K562 (cell line): ENCODE results near the gene MKS1. TPM values are rescaled to one million over a fixed set of nuclear protein-coding genes. Genes with fewer than 3 reads are reported as not detected.

Experiments used
- ATAC-seq: fragments of 200-7000 bp; cut with Tn5 transposase; 3 replicates; pipeline ENCODE4 v1.9.1; 2020; ENCODE audit warnings: moderate library complexity
- BruUV-seq: library from RNA; stranded (reverse); fragments of 400-500 nt; replicated peaks from 2 replicates; lab custom pipeline; 2021; lab: Mats Ljungman, UMichigan
- CTCF ChIA-PET: fragments of 300-600 bp; formaldehyde crosslinking; extraction: SDS; loops from one replicate; lab custom pipeline; 2021; ENCODE audit warnings: low intra/inter-chr PET ratio; lab: Yijun Ruan, JAX
- POLR2A ChIA-PET: fragments of 300-600, 350-650 bp; sonication (Branson Sonifier 250); formaldehyde crosslinking; extraction: SDS; loops from one replicate; lab custom pipeline; 2021; ENCODE audit warnings: antibody characterized with exemption, inconsistent platforms; lab: Yijun Ruan, JAX
- DNase-seq, 4 experiments: peaks; one replicate each; pipeline versions ENCODE4 v3.0.0 to v3.0.0-alpha.2; 2011 to 2018; ENCODE audit warnings: low spot score in 3 of 4, mixed read lengths in 3 of 4; ENCODE audit errors: extremely low read depth in 1 of 4
- FAIRE-seq: peaks from 2 replicates; lab custom pipeline; 2011; peaks lifted over from hg19 to GRCh38; lab: Jason Lieb, UNC
- H2AFZ ChIP-seq: 2 replicates; pipeline ENCODE4 v1.6.0; 2011; ENCODE audit warnings: low read depth, low read length, control low read depth, inconsistent platforms
- H3K27ac ChIP-seq: fragments of 200-600 bp; 3 replicates; pipeline ENCODE4 v1.8.0; 2011; ENCODE audit warnings: low read depth, mild to moderate bottlenecking, control low read depth, inconsistent platforms, low read length, moderate library complexity, mixed read lengths; ENCODE audit errors: extremely low read depth
- H3K27me3 ChIP-seq, 2 experiments: fragments of 300-600 bp in 1 of 2; 2 replicates in 1 of 2; 3 replicates in 1 of 2; pipeline versions ENCODE4 v1.6.0 to v1.8.0; 2011; ENCODE audit warnings: inconsistent platforms in 2 of 2, low read length in 2 of 2, mild to moderate bottlenecking in 1 of 2, mixed read lengths in 1 of 2, moderate library complexity in 1 of 2; ENCODE audit not compliant: control insufficient read depth in 2 of 2, insufficient read depth in 2 of 2
- H3K36me3 ChIP-seq: fragments of 300-600 bp; 3 replicates; pipeline ENCODE4 v1.8.0; 2011; ENCODE audit warnings: mild to moderate bottlenecking, low read length, inconsistent platforms; ENCODE audit not compliant: control insufficient read depth, insufficient read depth
- H3K4me1 ChIP-seq, 2 experiments: fragments of 200-600 bp in 1 of 2; replicated peaks in 1 of 2; 2 replicates in 1 of 2; 3 replicates in 1 of 2; pipeline versions ENCODE4 v1.5.1 to v1.8.0; 2011; ENCODE audit warnings: inconsistent platforms in 2 of 2, low read length in 2 of 2, mild to moderate bottlenecking in 1 of 2, mixed read lengths in 1 of 2, moderate library complexity in 1 of 2; ENCODE audit not compliant: control insufficient read depth in 2 of 2, insufficient read depth in 2 of 2
- H3K4me2 ChIP-seq: 2 replicates; pipeline ENCODE4 v1.6.1; 2011; ENCODE audit warnings: low read length, control low read depth, inconsistent platforms, mixed read lengths; ENCODE audit not compliant: insufficient read depth
- H3K4me3 ChIP-seq: fragments of 200-600 bp; sonication (generic), shearing (Covaris generic); 2 replicates; pipeline ENCODE4 v1.5.1; 2016; ENCODE audit warnings: control low read depth, inconsistent platforms
- H3K79me2 ChIP-seq: fragments of 200-600 bp; 3 replicates; pipeline ENCODE4 v1.8.0; 2011; ENCODE audit warnings: low read length, inconsistent platforms; ENCODE audit not compliant: control insufficient read depth, insufficient read depth
- H3K9ac ChIP-seq, 2 experiments: 2 replicates each; pipeline versions ENCODE4 v1.6.0 to v1.6.1; 2011; ENCODE audit warnings: low read depth in 2 of 2, low read length in 2 of 2, control low read depth in 1 of 2, inconsistent platforms in 1 of 2, mild to moderate bottlenecking in 1 of 2, mixed read lengths in 1 of 2; ENCODE audit not compliant: insufficient read depth in 1 of 2
- H3K9me1 ChIP-seq: one replicate; pipeline ENCODE4 v1.6.0; 2011; ENCODE audit warnings: inconsistent platforms, mild to moderate bottlenecking, low read length, moderate library complexity; ENCODE audit not compliant: control insufficient read depth, insufficient read depth
- H3K9me3 ChIP-seq: replicated peaks from 2 replicates; pipeline ENCODE4 v1.5.1; 2011; ENCODE audit warnings: low read depth, low read length, inconsistent platforms; ENCODE audit not compliant: control insufficient read depth, insufficient read depth
- H4K20me1 ChIP-seq: replicated peaks from 2 replicates; pipeline ENCODE4 v1.6.1; 2011; ENCODE audit warnings: low read length, inconsistent platforms, mixed read lengths; ENCODE audit not compliant: control insufficient read depth, insufficient read depth
- ARID3B ChIP-seq: fragments of 250-450 bp; sonication (Bioruptor Pico); IDR thresholded peaks from 2 replicates; pipeline ENCODE4 v1.4.0; 2020; ENCODE audit warnings: borderline replicate concordance
- CREB5 ChIP-seq: fragments of 250-450 bp; sonication (Bioruptor Pico); IDR thresholded peaks from 2 replicates; pipeline ENCODE4 v1.5.0; 2020; ENCODE audit warnings: mild to moderate bottlenecking
- CREBBP ChIP-seq: IDR thresholded peaks from one replicate; pipeline ENCODE4 v1.6.1; 2012; ENCODE audit warnings: low read depth, mild to moderate bottlenecking, control low read depth, inconsistent platforms, low read length
- EHMT2 ChIP-seq: fragments of 450-650 bp; IDR thresholded peaks from 2 replicates; pipeline ENCODE4 v1.6.1; 2018; ENCODE audit warnings: antibody characterized with exemption
- HNRNPL ChIP-seq: fragments of 200-400 bp; formaldehyde crosslinking; IDR thresholded peaks from 2 replicates; pipeline ENCODE4 v1.6.1; 2017; ENCODE audit warnings: low read depth, mild to moderate bottlenecking, low read length
- IRF2 ChIP-seq: sonication (generic); formaldehyde crosslinking; IDR thresholded peaks from 2 replicates; pipeline ENCODE4 v1.8.1; 2022; ENCODE audit warnings: mild to moderate bottlenecking, missing genetic modification reagents
- JUNB ChIP-seq: fragments of 450-650 bp; formaldehyde crosslinking; conservative IDR thresholded peaks from 2 replicates; pipeline ENCODE4 v1.4.0; 2020; ENCODE audit warnings: mild to moderate bottlenecking
- KDM4B ChIP-seq, 2 experiments: fragments of 450-650 bp in 1 of 2; sonication (generic) in 1 of 2; IDR thresholded peaks; 2 replicates each; pipeline ENCODE4 v1.6.1; 2016 to 2017; ENCODE audit warnings: borderline replicate concordance in 2 of 2, antibody characterized with exemption in 1 of 2, low read depth in 1 of 2, mild to moderate bottlenecking in 1 of 2
- KDM5B ChIP-seq: fragments of 200-600 bp; sonication (generic); IDR thresholded peaks from 2 replicates; pipeline ENCODE4 v1.6.1; 2012; ENCODE audit warnings: low read depth, mild to moderate bottlenecking, moderate library complexity, low read length, control low read depth, inconsistent platforms; ENCODE audit not compliant: insufficient replicate concordance
- MAFG ChIP-seq: fragments of 450-650 bp; conservative IDR thresholded peaks from 2 replicates; pipeline ENCODE4 v1.6.1; 2016; ENCODE audit warnings: missing genetic modification characterization, missing compliant biosample characterization
- NKRF ChIP-seq: fragments of 450-650 bp; IDR thresholded peaks from 2 replicates; pipeline ENCODE4 v1.6.1; 2016; ENCODE audit warnings: borderline replicate concordance
- PHB ChIP-seq: fragments of 250-450 bp; sonication (Bioruptor Pico); IDR thresholded peaks from 2 replicates; pipeline ENCODE4 v1.5.0; 2021
- PML ChIP-seq: IDR thresholded peaks from 2 replicates; pipeline ENCODE4 v1.6.1; 2012; ENCODE audit warnings: low read length, inconsistent platforms
- PPARD ChIP-seq: fragments of 250-450 bp; sonication (Bioruptor Pico); IDR thresholded peaks from 2 replicates; pipeline ENCODE4 v1.8.0; 2022; ENCODE audit warnings: inconsistent platforms, mild to moderate bottlenecking, moderate library complexity
- RNF2 ChIP-seq: sonication (generic); IDR thresholded peaks from 2 replicates; pipeline ENCODE4 v1.6.1; 2016
- ZKSCAN1 ChIP-seq: fragments of 150-350 bp; IDR thresholded peaks from 2 replicates; pipeline ENCODE4 v1.6.1; 2016; ENCODE audit warnings: low read depth, low read length
- ZNF140 ChIP-seq: fragments of 250-450 bp; sonication (Bioruptor Pico); IDR thresholded peaks from 2 replicates; pipeline ENCODE4 v1.8.0; 2021; ENCODE audit warnings: moderate library complexity, mild to moderate bottlenecking, inconsistent platforms
- ZNF197 ChIP-seq: fragments of 200-800 bp; sonication (Bioruptor generic); IDR thresholded peaks from 2 replicates; pipeline ENCODE4 v1.6.1; 2016; ENCODE audit warnings: low read depth, missing genetic modification characterization, missing compliant biosample characterization
- ZNF316 ChIP-seq: fragments of 450-650 bp; IDR thresholded peaks from 2 replicates; pipeline ENCODE4 v1.6.1; 2016
- ZNF347 ChIP-seq: fragments of 450-650 bp; formaldehyde crosslinking; IDR thresholded peaks from 2 replicates; pipeline ENCODE4 v1.4.0; 2020; ENCODE audit warnings: low read depth, mild to moderate bottlenecking, moderate library complexity
- ZNF408 ChIP-seq: fragments of 250-450 bp; sonication (Bioruptor Pico); IDR thresholded peaks from 2 replicates; pipeline ENCODE4 v1.4.0; 2020; ENCODE audit warnings: low read depth, mild to moderate bottlenecking, moderate library complexity
- ZNF75A ChIP-seq: fragments of 450-650 bp; formaldehyde crosslinking; IDR thresholded peaks from 2 replicates; pipeline ENCODE4 v1.4.0; 2020; ENCODE audit warnings: mild to moderate bottlenecking
- WGBS: fragments of 100-300 bp; shearing (Covaris generic); methylation state at CpG from one replicate; pipeline ENCODE4 v1.1.6; 2016; ENCODE audit warnings: low coverage, mixed read lengths; ENCODE audit not compliant: insufficient coverage; ENCODE audit errors: missing lambda C conversion rate; 5-methylcytosine and 5-hydroxymethylcytosine counted together
- in situ Hi-C: fragments of 300-500 bp; cut with MboI; formaldehyde crosslinking; loops from 4 replicates; pipeline ENCODE4 v1.15.0; 2018; ENCODE audit warnings: inconsistent platforms, mixed read lengths
- intact Hi-C: fragments of 100-400 bp; cut with micrococcal nuclease; formaldehyde crosslinking; loops from 2 replicates; pipeline ENCODE4 v1.14.2; 2022
- polyA plus RNA-seq, 8 experiments: library from polyadenylated mRNA; depleted of rRNA in 4 of 8; stranded (reverse) in 5 of 8; unstranded in 3 of 8; fragments of >200 nt; fragmentation: Nextera tagmentation in 2 of 8; fragmentation: Illumina TruSeq in 1 of 8; extraction: Ambion mirVana in 2 of 8; extraction: Trizol in 1 of 8; gene quantifications; 2 replicates each; pipeline versions ENCODE4 v1.2.1 to v1.2.3, GENCODE V29; 2011 to 2014; ENCODE audit warnings: inconsistent platforms in 1 of 8, missing spikeins in 1 of 8
- total RNA-seq, 7 experiments: library from RNA; depleted of rRNA in 6 of 7; stranded (reverse); fragments of >200 nt in 6 of 7; fragmentation: Illumina TruSeq in 2 of 7; extraction: Trizol in 2 of 7; gene quantifications; 2 replicates each; pipeline versions ENCODE4 v1.2.1 to v1.2.3, GENCODE V29; 2011 to 2021; ENCODE audit warnings: low replicate concordance in 1 of 7

MKS1 gene
- total and polyA plus RNA-seq, 9 of the 15 experiments (the other 6 are each of a cell fraction or from before 2014, with no cell fraction given) = 16.3 to 31.0 (median 25.9) TPM

GRCh38 chr17:58176200-58176599, 42.9 kb downstream of the MKS1 start:
- Histone ChIP-seq H3K9me1 (no peaks in the 10 kb centered on the region), H3K4me2 (no peak overlapping the region), H2AFZ (no peak overlapping the region), H3K9me3 (no peaks in the 10 kb centered on the region), H3K9ac (no peak overlapping the region), H4K20me1 (no peaks in the 10 kb centered on the region), H3K79me2 (no peaks in the 10 kb centered on the region), H3K4me3 (no peak overlapping the region), H3K27ac (no peak overlapping the region), H3K36me3 (no peaks in the 10 kb centered on the region), H3K4me1 (no peaks in the 10 kb centered on the region), H3K27me3 (peaks cover 5% of the 10 kb centered on the region in 2 experiments; a peak in 2 of 5 replicates)
- intact Hi-C loops = no loop called here
- 19% methylated on average over 7 of the region's 7 CpGs for WGBS
- ATAC-seq = no peak
- ChIA-PET CTCF (no interaction called here), POLR2A (no interaction called here)
- in situ Hi-C loops = no loop called here
- DNase-seq = peak in 1 of 4 experiments; percentile 25
- no peak for FAIRE-seq
- no TSS peak for BruUV-seq
- no peak for TF ChIP-seq RNF2
- TF ChIP-seq NKRF = no peak
- TF ChIP-seq ZNF316 = no peak
- TF ChIP-seq EHMT2 = peak; percentile 91
- no peak for TF ChIP-seq ZKSCAN1
- TF ChIP-seq HNRNPL = no peak
- no peak for TF ChIP-seq ZNF197 (CRISPR knock-in tag)
- no peak for TF ChIP-seq ZNF347 (CRISPR knock-in tag)
- TF ChIP-seq KDM5B = no peak
- TF ChIP-seq PHB (CRISPR knock-in tag) = no peak
- no peak for TF ChIP-seq IRF2 (CRISPR knock-in tag)
- no peak for TF ChIP-seq ZNF408
- TF ChIP-seq KDM4B (IDR thresholded peaks at IDR 0.05; ENCODE audit: borderline replicate concordance in 2 of 2, low read depth in 1 of 2) = no peak
- TF ChIP-seq CREBBP = no peak
- no peak for TF ChIP-seq PML
- no peak for TF ChIP-seq JUNB (CRISPR knock-in tag)
- TF ChIP-seq CREB5 (CRISPR knock-in tag) = no peak
- TF ChIP-seq PPARD (CRISPR knock-in tag) = no peak
- no peak for TF ChIP-seq ZNF75A
- no peak for TF ChIP-seq MAFG (tag)
- no peak for TF ChIP-seq ARID3B
- no peak for TF ChIP-seq ZNF140
